ENCODE results near the gene CHAC1. TPM values are rescaled to one million over a fixed set of nuclear protein-coding genes. Genes with fewer than 3 reads are reported as not detected.

Gene CHAC1
- total RNA-seq, 1 experiment from 2014 or later: 9.5 TPM

- peak; percentile 77 for DNase-seq (ENCODE audit: low read depth)
These were observed 32.5 kb downstream of the CHAC1 start for GRCh38 chr15:40985541-40986330.

GRCh38 chr15:40986820-40987219 is 33.5 kb downstream of the CHAC1 start:
- DNase-seq (ENCODE audit: low read depth): no peak

- DNase-seq (ENCODE audit: low read depth): no peak
These were observed 34.9 kb downstream of the CHAC1 start for GRCh38 chr15:40988156-40988555.

- DNase-seq (ENCODE audit: low read depth): no peak
These were observed 36.8 kb downstream of the CHAC1 start for GRCh38 chr15:40990080-40990479.

- no peak for DNase-seq (ENCODE audit: low read depth)
These were observed 37.5 kb downstream of the CHAC1 start for GRCh38 chr15:40990789-40991188.

GRCh38 chr15:40991355-40991754 is 38.1 kb downstream of the CHAC1 start:
- no peak for DNase-seq (ENCODE audit: low read depth)

GRCh38 chr15:40992241-40992741 is 39.0 kb downstream of the CHAC1 start:
- DNase-seq (ENCODE audit: low read depth): no peak

- DNase-seq (ENCODE audit: low read depth): no peak
These were observed 39.6 kb downstream of the CHAC1 start for GRCh38 chr15:40992825-40993224.

GRCh38 chr15:40995656-40996055 is 42.4 kb downstream of the CHAC1 start:
- no peak for DNase-seq (ENCODE audit: low read depth)

GRCh38 chr15:40999190-40999589 is 45.9 kb downstream of the CHAC1 start:
- peak; percentile 55 for DNase-seq (ENCODE audit: low read depth)

GRCh38 chr15:41001524-41002214 is 48.4 kb downstream of the CHAC1 start:
- no peak for DNase-seq (ENCODE audit: low read depth)

GRCh38 chr15:41004490-41004889 is 51.2 kb downstream of the CHAC1 start:
- no peak for DNase-seq (ENCODE audit: low read depth)

Other genes starting within 250 kb of the CHAC1 start
- gene RMDN3, start 198.2 kb upstream of the CHAC1 start, total RNA-seq (2014; rRNA removed; shearing (Covaris generic)): 13.6 and 17.0 TPM in 2 replicates
- 4.6 and 6.1 TPM in 2 replicates for gene GCHFR, start 189.4 kb upstream of the CHAC1 start, total RNA-seq (2014; rRNA removed; shearing (Covaris generic))
- not detected in 2 replicates for gene C15orf62, start 183.5 kb upstream of the CHAC1 start, total RNA-seq (2014; rRNA removed; shearing (Covaris generic))
- 38.3 and 54.4 TPM in 2 replicates for gene ZFYVE19, start 146.4 kb upstream of the CHAC1 start, total RNA-seq (2014; rRNA removed; shearing (Covaris generic))
- gene DNAJC17, start 146.0 kb upstream of the CHAC1 start, total RNA-seq (2014; rRNA removed; shearing (Covaris generic)): 36.3 and 36.9 TPM in 2 replicates
- gene PPP1R14D, start 124.8 kb upstream of the CHAC1 start, total RNA-seq (2014; rRNA removed; shearing (Covaris generic)): not detected in 2 replicates
- not detected in 2 replicates for gene SPINT1, start 109.4 kb upstream of the CHAC1 start, total RNA-seq (2014; rRNA removed; shearing (Covaris generic))
- 0.12 and 0.20 TPM in 2 replicates for gene RHOV, start 79.2 kb upstream of the CHAC1 start, total RNA-seq (2014; rRNA removed; shearing (Covaris generic))
- gene VPS18, start 59.0 kb upstream of the CHAC1 start, total RNA-seq (2014; rRNA removed; shearing (Covaris generic)): 14.9 and 18.4 TPM in 2 replicates
- 2.5 and 2.6 TPM in 2 replicates for gene DLL4, start 24.1 kb upstream of the CHAC1 start, total RNA-seq (2014; rRNA removed; shearing (Covaris generic))
- 11.7 and 14.2 TPM in 2 replicates for gene INO80, start 162.8 kb downstream of the CHAC1 start, total RNA-seq (2014; rRNA removed; shearing (Covaris generic))